OCI-LY3 (cell line): ENCODE data around the gene ABHD5.

Source experiments
- H2AFZ ChIP-seq: fragments of 200-600, 300-600 bp; shearing (Covaris generic); 2 replicates; pipeline ENCODE4 v1.6.0; 2014; ENCODE audit warnings: antibody characterized with exemption, low read depth, low read length
- H3K27ac ChIP-seq: fragments of 200-600, 300-600 bp; sonication (generic); 2 replicates; pipeline ENCODE4 v1.5.1; 2014; ENCODE audit warnings: mild to moderate bottlenecking, low read length, moderate library complexity, mixed read lengths
- H3K27me3 ChIP-seq: fragments of 200-600, 300-600 bp; sonication (generic); 2 replicates; pipeline ENCODE4 v1.6.1; 2014; ENCODE audit warnings: low read depth, low read length, mixed read lengths
- H3K36me3 ChIP-seq: fragments of 200-600, 300-600 bp; sonication (generic); replicated peaks from 2 replicates; pipeline ENCODE3; 2014; ENCODE audit warnings: low read depth, low read length, mixed read lengths
- H3K4me1 ChIP-seq: fragments of 300-600, 200-600 bp; sonication (generic); 2 replicates; pipeline ENCODE4 v1.6.1; 2014; ENCODE audit warnings: low read length, mixed read lengths
- H3K4me2 ChIP-seq: fragments of 200-600, 300-600 bp; sonication (generic); 2 replicates; pipeline ENCODE4 v1.6.1; 2014; ENCODE audit warnings: low read length, mixed read lengths
- H3K4me3 ChIP-seq: fragments of 300-600, 200-600 bp; sonication (generic); 2 replicates; pipeline ENCODE4 v1.5.1; 2014; ENCODE audit warnings: antibody characterized with exemption, mild to moderate bottlenecking, low read length, moderate library complexity
- H3K79me2 ChIP-seq: fragments of 300-600, 200-600 bp; shearing (Covaris generic); 2 replicates; pipeline ENCODE4 v1.6.1; 2014; ENCODE audit warnings: mild to moderate bottlenecking, low read length, mixed read lengths
- H3K9ac ChIP-seq: fragments of 300-600, 200-600 bp; shearing (Covaris generic); 2 replicates; pipeline ENCODE4 v1.6.0; 2014; ENCODE audit warnings: mild to moderate bottlenecking, low read length, moderate library complexity
- H3K9me3 ChIP-seq: fragments of 200-600, 300-600 bp; shearing (Covaris generic); 2 replicates; pipeline ENCODE4 v1.6.1; 2014; ENCODE audit warnings: low read length, mixed read lengths; ENCODE audit not compliant: insufficient read depth
- H4K20me1 ChIP-seq: fragments of 200-600, 300-600 bp; sonication (generic); 2 replicates; pipeline ENCODE4 v1.6.1; 2016; ENCODE audit warnings: low read length, mixed read lengths; ENCODE audit not compliant: insufficient read depth
- CTCF ChIP-seq: fragments of 200-600, 300-600 bp; sonication (generic); IDR thresholded peaks from 2 replicates; pipeline ENCODE4 v1.5.1; 2014; ENCODE audit warnings: antibody characterized with exemption, low read length, low read depth
- EZH2phosphoT487 ChIP-seq: fragments of 200-600 bp; shearing (Covaris generic); IDR thresholded peaks from 2 replicates; pipeline ENCODE4 v1.6.1; 2018; ENCODE audit warnings: antibody characterized with exemption, mixed run types, low read depth

ABHD5 gene

GRCh38 chr3:43707266-43707665 lies 16.5 kb downstream of the ABHD5 start:
- TF ChIP-seq CTCF (no peak), EZH2phosphoT487 (no peak)
- Histone ChIP-seq H3K4me1 (no peaks in the 10 kb centered on the region), H3K79me2 (no peaks in the 10 kb centered on the region), H4K20me1 (no peaks in the 10 kb centered on the region), H3K4me2 (no peak overlapping the region), H3K9me3 (no peaks in the 10 kb centered on the region), H3K4me3 (no peak overlapping the region), H3K27ac (no peak overlapping the region), H3K9ac (no peak overlapping the region), H3K36me3 (peaks cover 15% of the 10 kb centered on the region), H2AFZ (no peak overlapping the region), H3K27me3 (no peaks in the 10 kb centered on the region)

GRCh38 chr3:43707998-43708397 lies 17.3 kb downstream of the ABHD5 start:
- Histone ChIP-seq H4K20me1 (no peaks in the 10 kb centered on the region), H3K79me2 (no peaks in the 10 kb centered on the region), H3K9ac (no peak overlapping the region), H3K27me3 (no peaks in the 10 kb centered on the region), H3K9me3 (no peaks in the 10 kb centered on the region), H2AFZ (no peak overlapping the region), H3K4me1 (no peaks in the 10 kb centered on the region), H3K4me2 (no peak overlapping the region), H3K27ac (no peak overlapping the region), H3K4me3 (no peak overlapping the region), H3K36me3 (peaks cover 18% of the 10 kb centered on the region)
- TF ChIP-seq CTCF (no peak), EZH2phosphoT487 (no peak)

GRCh38 chr3:43709022-43709421 lies 18.3 kb downstream of the ABHD5 start:
- Histone ChIP-seq H3K79me2 (no peaks in the 10 kb centered on the region), H3K4me1 (no peaks in the 10 kb centered on the region), H3K4me2 (no peak overlapping the region), H3K9me3 (no peaks in the 10 kb centered on the region), H2AFZ (no peak overlapping the region), H3K27me3 (no peaks in the 10 kb centered on the region), H3K36me3 (peaks cover 20% of the 10 kb centered on the region), H3K4me3 (no peak overlapping the region), H4K20me1 (no peaks in the 10 kb centered on the region), H3K9ac (no peak overlapping the region), H3K27ac (no peak overlapping the region)
- TF ChIP-seq EZH2phosphoT487: no peak
- TF ChIP-seq CTCF: no peak

- TF ChIP-seq EZH2phosphoT487: no peak
- TF ChIP-seq CTCF: no peak
- H3K4me3 ChIP-seq: no peak overlapping the region
- H4K20me1 ChIP-seq: no peaks in the 10 kb centered on the region
- H3K79me2 ChIP-seq: no peaks in the 10 kb centered on the region
- H3K36me3 ChIP-seq: peaks cover 20% of the 10 kb centered on the region
- no peak overlapping the region for H3K27ac ChIP-seq
- H3K9me3 ChIP-seq: no peaks in the 10 kb centered on the region
- no peaks in the 10 kb centered on the region for H3K27me3 ChIP-seq
- H3K4me2 ChIP-seq: no peak overlapping the region
- H2AFZ ChIP-seq: no peak overlapping the region
- H3K9ac ChIP-seq: no peak overlapping the region
- H3K4me1 ChIP-seq: no peaks in the 10 kb centered on the region
Measured at GRCh38 chr3:43710607-43711006, 19.9 kb downstream of the ABHD5 start.
